Panc1 (cell line): ENCODE data around the gene AGAP1. TPM values are rescaled to one million over a fixed set of nuclear protein-coding genes. Genes with fewer than 3 reads are reported as not detected.

Source experiments
- ATAC-seq: fragments of 200-7000 bp; cut with Tn5 transposase; 2 replicates; pipeline ENCODE4 v1.9.1; 2020; ENCODE audit warnings: mild to moderate bottlenecking, moderate library complexity
- BruUV-seq: library from RNA; stranded (reverse); fragments of 400-500 nt; replicated peaks from 2 replicates; lab custom pipeline; 2021; lab: Mats Ljungman, UMichigan
- CTCF ChIA-PET: fragments of 300-600 bp; sonication (Branson Sonifier 250); formaldehyde crosslinking; loops from one replicate; lab custom pipeline; 2022; ENCODE audit warnings: antibody characterized with exemption; lab: Charles Lee
- POLR2A ChIA-PET: fragments of 300-600 bp; sonication (Branson Sonifier 250); formaldehyde crosslinking; loops from one replicate; lab custom pipeline; 2022; ENCODE audit warnings: antibody characterized with exemption; lab: Charles Lee
- DNase-seq: peaks from one replicate; pipeline ENCODE4 v3.0.0-alpha.2; 2010; ENCODE audit warnings: low read depth, low spot score
- H3K27ac ChIP-seq: 2 replicates; pipeline ENCODE4 v1.5.1; 2011; ENCODE audit warnings: mild to moderate bottlenecking, low read length, inconsistent platforms
- H3K27me3 ChIP-seq: fragments of 200-500 bp; sonication (Bioruptor generic); 2 replicates; pipeline ENCODE4 v1.6.0; 2014; ENCODE audit warnings: low read length, inconsistent platforms; ENCODE audit not compliant: control insufficient read depth, insufficient read depth
- H3K36me3 ChIP-seq: fragments of 200-500 bp; sonication (Bioruptor generic); 2 replicates; pipeline ENCODE4 v1.5.1; 2014; ENCODE audit warnings: inconsistent platforms, mild to moderate bottlenecking, low read length, moderate library complexity; ENCODE audit not compliant: control insufficient read depth, insufficient read depth
- H3K4me1 ChIP-seq: 2 replicates; pipeline ENCODE4 v1.5.1; 2011; ENCODE audit warnings: inconsistent platforms, mild to moderate bottlenecking, low read length, moderate library complexity; ENCODE audit not compliant: control insufficient read depth, insufficient read depth
- H3K4me3 ChIP-seq, 2 experiments: 2 replicates each; pipeline ENCODE4 v1.5.1; 2011 to 2012; ENCODE audit warnings: low read depth in 2 of 2, low read length in 2 of 2, mild to moderate bottlenecking in 2 of 2, inconsistent platforms in 1 of 2, moderate library complexity in 1 of 2
- H3K9me3 ChIP-seq: fragments of 200-500 bp; sonication (Bioruptor generic); 2 replicates; pipeline ENCODE4 v1.5.1; 2014; ENCODE audit warnings: low read depth, mild to moderate bottlenecking, inconsistent platforms, low read length, moderate library complexity; ENCODE audit not compliant: control insufficient read depth, insufficient read depth
- POLR2AphosphoS5 ChIP-seq: IDR thresholded peaks from 2 replicates; pipeline ENCODE4 v1.6.1; 2012; ENCODE audit warnings: mild to moderate bottlenecking, low read depth, low read length, moderate library complexity
- SIN3A ChIP-seq: IDR thresholded peaks from 2 replicates; pipeline ENCODE4 v1.6.1; 2012; ENCODE audit warnings: low read depth, mild to moderate bottlenecking, low read length, moderate library complexity, borderline replicate concordance; ENCODE audit not compliant: insufficient read depth
- TCF7L2 ChIP-seq: IDR thresholded peaks from 2 replicates; pipeline ENCODE4 v1.6.1; 2011; ENCODE audit warnings: mild to moderate bottlenecking, low read depth, low read length, inconsistent platforms
- in situ Hi-C: cut with HindIII; loops from 2 replicates; pipeline ENCODE4 v1.10.0; 2016; ENCODE audit warnings: low sequenced_read_pairs, low pct_unique_long_range_greater_than_20kb
- intact Hi-C: fragments of 100-400 bp; cut with micrococcal nuclease; formaldehyde crosslinking; loops from one replicate; pipeline ENCODE4 v1.10.0; 2022; ENCODE audit not compliant: unreplicated experiment
- total RNA-seq: library from RNA; stranded (reverse); gene quantifications from one replicate; pipeline ENCODE4 v1.2.1, GENCODE V29; 2021; ENCODE audit not compliant: unreplicated experiment
- TF ChIP-seq, protein P1 (sequence below): fragments of 450-650 bp; IDR thresholded peaks from 2 replicates; pipeline ENCODE4 v1.5.1; 2017; ENCODE audit warnings: mild to moderate bottlenecking
- TF ChIP-seq, protein P2 (sequence below), 2 experiments: IDR thresholded peaks; 2 replicates each; pipeline ENCODE4 v1.6.1; 2011 to 2012; ENCODE audit warnings: low read depth in 2 of 2, control low read depth in 1 of 2, low read length in 1 of 2, mild to moderate bottlenecking in 1 of 2, moderate library complexity in 1 of 2; ENCODE audit not compliant: insufficient read depth in 1 of 2

AGAP1 gene
- total RNA-seq, 1 experiment from 2014 or later, result 38.9 TPM

DNA sequence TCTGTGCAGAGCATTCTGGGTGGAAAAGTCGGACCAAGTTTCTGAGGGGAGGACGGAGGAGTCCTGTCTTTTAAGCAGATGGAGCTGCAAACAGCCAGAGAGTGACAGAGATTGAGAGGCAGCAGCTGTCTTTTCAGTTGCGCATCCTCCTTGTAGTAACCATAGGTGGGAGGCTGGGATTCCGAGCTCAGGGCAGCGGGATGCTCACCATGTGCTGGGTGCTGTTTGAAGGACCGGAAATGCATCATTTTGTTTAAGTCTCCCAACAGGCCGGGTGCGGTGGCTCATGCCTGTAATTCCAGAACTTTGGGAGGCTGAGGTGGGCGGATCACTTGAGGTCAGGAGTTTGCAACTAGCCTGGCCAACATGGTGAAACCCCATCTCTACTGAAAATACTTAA lies 93.4 kb downstream of the AGAP1 start:
- no peaks in the 10 kb centered on the region for H3K9me3 ChIP-seq
- H3K36me3 ChIP-seq, result no peaks in the 10 kb centered on the region
- TF ChIP-seq, protein P1, sequence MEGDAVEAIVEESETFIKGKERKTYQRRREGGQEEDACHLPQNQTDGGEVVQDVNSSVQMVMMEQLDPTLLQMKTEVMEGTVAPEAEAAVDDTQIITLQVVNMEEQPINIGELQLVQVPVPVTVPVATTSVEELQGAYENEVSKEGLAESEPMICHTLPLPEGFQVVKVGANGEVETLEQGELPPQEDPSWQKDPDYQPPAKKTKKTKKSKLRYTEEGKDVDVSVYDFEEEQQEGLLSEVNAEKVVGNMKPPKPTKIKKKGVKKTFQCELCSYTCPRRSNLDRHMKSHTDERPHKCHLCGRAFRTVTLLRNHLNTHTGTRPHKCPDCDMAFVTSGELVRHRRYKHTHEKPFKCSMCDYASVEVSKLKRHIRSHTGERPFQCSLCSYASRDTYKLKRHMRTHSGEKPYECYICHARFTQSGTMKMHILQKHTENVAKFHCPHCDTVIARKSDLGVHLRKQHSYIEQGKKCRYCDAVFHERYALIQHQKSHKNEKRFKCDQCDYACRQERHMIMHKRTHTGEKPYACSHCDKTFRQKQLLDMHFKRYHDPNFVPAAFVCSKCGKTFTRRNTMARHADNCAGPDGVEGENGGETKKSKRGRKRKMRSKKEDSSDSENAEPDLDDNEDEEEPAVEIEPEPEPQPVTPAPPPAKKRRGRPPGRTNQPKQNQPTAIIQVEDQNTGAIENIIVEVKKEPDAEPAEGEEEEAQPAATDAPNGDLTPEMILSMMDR, result no peak
- TF ChIP-seq POLR2AphosphoS5, result no peak
- TF ChIP-seq, protein P2, sequence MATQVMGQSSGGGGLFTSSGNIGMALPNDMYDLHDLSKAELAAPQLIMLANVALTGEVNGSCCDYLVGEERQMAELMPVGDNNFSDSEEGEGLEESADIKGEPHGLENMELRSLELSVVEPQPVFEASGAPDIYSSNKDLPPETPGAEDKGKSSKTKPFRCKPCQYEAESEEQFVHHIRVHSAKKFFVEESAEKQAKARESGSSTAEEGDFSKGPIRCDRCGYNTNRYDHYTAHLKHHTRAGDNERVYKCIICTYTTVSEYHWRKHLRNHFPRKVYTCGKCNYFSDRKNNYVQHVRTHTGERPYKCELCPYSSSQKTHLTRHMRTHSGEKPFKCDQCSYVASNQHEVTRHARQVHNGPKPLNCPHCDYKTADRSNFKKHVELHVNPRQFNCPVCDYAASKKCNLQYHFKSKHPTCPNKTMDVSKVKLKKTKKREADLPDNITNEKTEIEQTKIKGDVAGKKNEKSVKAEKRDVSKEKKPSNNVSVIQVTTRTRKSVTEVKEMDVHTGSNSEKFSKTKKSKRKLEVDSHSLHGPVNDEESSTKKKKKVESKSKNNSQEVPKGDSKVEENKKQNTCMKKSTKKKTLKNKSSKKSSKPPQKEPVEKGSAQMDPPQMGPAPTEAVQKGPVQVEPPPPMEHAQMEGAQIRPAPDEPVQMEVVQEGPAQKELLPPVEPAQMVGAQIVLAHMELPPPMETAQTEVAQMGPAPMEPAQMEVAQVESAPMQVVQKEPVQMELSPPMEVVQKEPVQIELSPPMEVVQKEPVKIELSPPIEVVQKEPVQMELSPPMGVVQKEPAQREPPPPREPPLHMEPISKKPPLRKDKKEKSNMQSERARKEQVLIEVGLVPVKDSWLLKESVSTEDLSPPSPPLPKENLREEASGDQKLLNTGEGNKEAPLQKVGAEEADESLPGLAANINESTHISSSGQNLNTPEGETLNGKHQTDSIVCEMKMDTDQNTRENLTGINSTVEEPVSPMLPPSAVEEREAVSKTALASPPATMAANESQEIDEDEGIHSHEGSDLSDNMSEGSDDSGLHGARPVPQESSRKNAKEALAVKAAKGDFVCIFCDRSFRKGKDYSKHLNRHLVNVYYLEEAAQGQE (IDR thresholded peaks at IDR 0.05; ENCODE audit: insufficient read depth in 1 of 2, low read depth in 2 of 2, low read length in 1 of 2), result no peak
- no TSS peak for BruUV-seq
- H3K27me3 ChIP-seq, result no peaks in the 10 kb centered on the region
- POLR2A ChIA-PET, result no interaction called here
- no peak for DNase-seq
- no peak overlapping the region for H3K4me3 ChIP-seq
- ATAC-seq, result no peak
- in situ Hi-C loops, result no loop called here
- no peaks in the 10 kb centered on the region for H3K4me1 ChIP-seq
- intact Hi-C loops, result no loop called here
- H3K27ac ChIP-seq, result no peak overlapping the region
- CTCF ChIA-PET, result no interaction called here

DNA sequence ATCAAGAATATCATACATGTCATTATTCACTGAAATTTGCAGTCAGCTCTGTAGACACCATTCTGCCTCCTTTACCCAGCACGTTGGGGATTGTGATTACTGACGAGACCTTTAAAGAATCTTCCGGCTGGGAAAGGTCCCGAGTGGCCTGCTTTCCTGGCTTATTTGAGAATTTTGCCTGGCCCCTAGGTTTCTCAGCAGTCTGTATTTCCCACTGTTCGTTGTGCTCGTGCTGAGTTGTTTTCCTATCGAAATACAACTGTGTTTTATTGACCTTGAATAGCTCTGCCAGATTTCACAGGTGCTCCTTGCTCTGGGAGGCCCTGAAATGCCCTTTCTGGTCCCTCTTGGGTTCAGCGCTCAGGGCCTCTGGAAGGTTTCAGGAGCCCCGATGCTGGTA lies 94.9 kb downstream of the AGAP1 start:
- no peaks in the 10 kb centered on the region for H3K27me3 ChIP-seq
- TF ChIP-seq SIN3A (no peak), TCF7L2 (no peak), POLR2AphosphoS5 (no peak)
- TF ChIP-seq, protein P2 (IDR thresholded peaks at IDR 0.05; ENCODE audit: insufficient read depth in 1 of 2, low read depth in 2 of 2, low read length in 1 of 2), result no peak
- TF ChIP-seq, protein P1, result no peak
- POLR2A ChIA-PET, result no interaction called here
- no peak overlapping the region for H3K4me3 ChIP-seq
- CTCF ChIA-PET, result no interaction called here
- H3K9me3 ChIP-seq, result no peaks in the 10 kb centered on the region
- no peak overlapping the region for H3K27ac ChIP-seq
- no peaks in the 10 kb centered on the region for H3K4me1 ChIP-seq
- BruUV-seq, result no TSS peak
- intact Hi-C loops (no loop called here), in situ Hi-C loops (no loop called here)
- DNase-seq (no peak), ATAC-seq (no peak)
- no peaks in the 10 kb centered on the region for H3K36me3 ChIP-seq
